SK-N-SH treated with all-trans-retinoic acid at 6 μM for 48 hours (cell line): ENCODE results near the gene SLC25A48.

ENCODE experiments used
- ATAC-seq: fragments of 200-7000 bp; cut with Tn5 transposase; 3 replicates; pipeline ENCODE4 v1.9.1; 2020; ENCODE audit warnings: mild to moderate bottlenecking, moderate library complexity
- ARNTL ChIP-seq: fragments of 450-650 bp; formaldehyde crosslinking; IDR thresholded peaks from 2 replicates; pipeline ENCODE4 v1.5.0; 2020; ENCODE audit warnings: low read depth, mild to moderate bottlenecking, moderate library complexity, borderline replicate concordance
- BACH2 ChIP-seq: fragments of 250-450 bp; sonication (Bioruptor Pico); IDR thresholded peaks from 2 replicates; pipeline ENCODE4 v1.9.0; 2021; ENCODE audit warnings: mild to moderate bottlenecking, borderline replicate concordance
- CSDC2 ChIP-seq: fragments of 250-450 bp; sonication (Bioruptor Pico); IDR thresholded peaks from 2 replicates; pipeline ENCODE4 v1.5.0; 2020; ENCODE audit warnings: mild to moderate bottlenecking, moderate library complexity
- ESRRG ChIP-seq: fragments of 250-450 bp; sonication (Bioruptor Pico); IDR thresholded peaks from 2 replicates; pipeline ENCODE4 v1.6.1; 2021; ENCODE audit warnings: mild to moderate bottlenecking
- GLIS3 ChIP-seq: fragments of 250-450 bp; sonication (Bioruptor Pico); IDR thresholded peaks from 2 replicates; pipeline ENCODE4 v1.5.0; 2020; ENCODE audit warnings: mild to moderate bottlenecking, moderate library complexity
- ISL1 ChIP-seq: fragments of 250-450 bp; sonication (Bioruptor Pico); IDR thresholded peaks from 2 replicates; pipeline ENCODE4 v2.1.2; 2022; ENCODE audit warnings: mild to moderate bottlenecking, moderate library complexity
- OSR1 ChIP-seq: fragments of 250-450 bp; sonication (Bioruptor Pico); IDR thresholded peaks from 2 replicates; pipeline ENCODE4 v1.8.0; 2022; ENCODE audit warnings: moderate library complexity, mild to moderate bottlenecking, inconsistent platforms
- PATZ1 ChIP-seq: fragments of 250-450 bp; sonication (Bioruptor Pico); IDR thresholded peaks from 2 replicates; pipeline ENCODE4 v1.8.0; 2020; ENCODE audit warnings: mild to moderate bottlenecking, moderate library complexity, borderline replicate concordance
- POU6F1 ChIP-seq: fragments of 250-450 bp; sonication (Bioruptor Pico); IDR thresholded peaks from 2 replicates; pipeline ENCODE4 v1.8.0; 2021; ENCODE audit warnings: low read depth, mild to moderate bottlenecking, moderate library complexity, borderline replicate concordance
- PPARA ChIP-seq: fragments of 250-450 bp; sonication (Bioruptor Pico); IDR thresholded peaks from 2 replicates; pipeline ENCODE4 v1.5.0; 2020; ENCODE audit warnings: mild to moderate bottlenecking, borderline replicate concordance
- RARB ChIP-seq: fragments of 250-450 bp; sonication (Bioruptor Pico); IDR thresholded peaks from 2 replicates; pipeline ENCODE4 v1.8.0; 2021; ENCODE audit warnings: mild to moderate bottlenecking, moderate library complexity
- TCF4 ChIP-seq: fragments of 250-450 bp; sonication (Bioruptor Pico); IDR thresholded peaks from 2 replicates; pipeline ENCODE4 v1.8.0; 2021; ENCODE audit warnings: mild to moderate bottlenecking, moderate library complexity, borderline replicate concordance
- TOX ChIP-seq: fragments of 250-450 bp; sonication (Bioruptor Pico); IDR thresholded peaks from 2 replicates; pipeline ENCODE4 v1.8.0; 2021; ENCODE audit warnings: mild to moderate bottlenecking, moderate library complexity, borderline replicate concordance
- TSHZ2 ChIP-seq: fragments of 250-450 bp; sonication (Bioruptor Pico); IDR thresholded peaks from 2 replicates; pipeline ENCODE4 v1.5.0; 2020; ENCODE audit warnings: mild to moderate bottlenecking, moderate library complexity
- ZC3H10 ChIP-seq: fragments of 250-450 bp; sonication (Bioruptor Pico); IDR thresholded peaks from 2 replicates; pipeline ENCODE4 v1.5.1; 2021; ENCODE audit warnings: mild to moderate bottlenecking, moderate library complexity
- ZFP3 ChIP-seq: fragments of 250-450 bp; sonication (Bioruptor Pico); IDR thresholded peaks from 2 replicates; pipeline ENCODE4 v1.5.0; 2020; ENCODE audit warnings: mild to moderate bottlenecking, moderate library complexity
- ZFP30 ChIP-seq: fragments of 450-650 bp; formaldehyde crosslinking; IDR thresholded peaks from 2 replicates; pipeline ENCODE4 v1.5.0; 2022; ENCODE audit warnings: mild to moderate bottlenecking, moderate library complexity
- ZNF70 ChIP-seq: fragments of 450-650 bp; formaldehyde crosslinking; IDR thresholded peaks from 2 replicates; pipeline ENCODE4 v1.5.0; 2020; ENCODE audit warnings: mild to moderate bottlenecking, moderate library complexity
- ZNF8 ChIP-seq: fragments of 450-650 bp; formaldehyde crosslinking; IDR thresholded peaks from 2 replicates; pipeline ENCODE4 v1.5.0; 2020; ENCODE audit warnings: mild to moderate bottlenecking, moderate library complexity
- TF ChIP-seq, protein P1 (sequence below): fragments of 250-450 bp; sonication (Bioruptor Pico); IDR thresholded peaks from 2 replicates; pipeline ENCODE4 v1.5.1; 2021; ENCODE audit warnings: mild to moderate bottlenecking, moderate library complexity
- TF ChIP-seq, protein P2 (sequence below): fragments of 250-450 bp; sonication (Bioruptor Pico); IDR thresholded peaks from 2 replicates; pipeline ENCODE4 v1.5.1; 2020; ENCODE audit warnings: low read depth, mild to moderate bottlenecking, moderate library complexity

The SLC25A48 gene

GRCh38 chr5:135886136-135886535 is 51.7 kb downstream of the SLC25A48 start:
- ATAC-seq, result no peak
- TF ChIP-seq CSDC2 (CRISPR knock-in tag), result no peak
- no peak for TF ChIP-seq ZFP3 (CRISPR knock-in tag)
- no peak for TF ChIP-seq TOX
- no peak for TF ChIP-seq ZC3H10 (CRISPR knock-in tag)
- TF ChIP-seq ISL1 (CRISPR knock-in tag), result no peak
- TF ChIP-seq RARB (CRISPR knock-in tag), result no peak
- no peak for TF ChIP-seq ZNF70
- TF ChIP-seq, protein P1, sequence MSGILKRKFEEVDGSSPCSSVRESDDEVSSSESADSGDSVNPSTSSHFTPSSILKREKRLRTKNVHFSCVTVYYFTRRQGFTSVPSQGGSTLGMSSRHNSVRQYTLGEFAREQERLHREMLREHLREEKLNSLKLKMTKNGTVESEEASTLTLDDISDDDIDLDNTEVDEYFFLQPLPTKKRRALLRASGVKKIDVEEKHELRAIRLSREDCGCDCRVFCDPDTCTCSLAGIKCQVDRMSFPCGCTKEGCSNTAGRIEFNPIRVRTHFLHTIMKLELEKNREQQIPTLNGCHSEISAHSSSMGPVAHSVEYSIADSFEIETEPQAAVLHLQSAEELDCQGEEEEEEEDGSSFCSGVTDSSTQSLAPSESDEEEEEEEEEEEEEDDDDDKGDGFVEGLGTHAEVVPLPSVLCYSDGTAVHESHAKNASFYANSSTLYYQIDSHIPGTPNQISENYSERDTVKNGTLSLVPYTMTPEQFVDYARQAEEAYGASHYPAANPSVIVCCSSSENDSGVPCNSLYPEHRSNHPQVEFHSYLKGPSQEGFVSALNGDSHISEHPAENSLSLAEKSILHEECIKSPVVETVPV, result no peak
- TF ChIP-seq TSHZ2 (CRISPR knock-in tag), result no peak
- TF ChIP-seq GLIS3 (CRISPR knock-in tag), result no peak
- no peak for TF ChIP-seq TCF4 (CRISPR knock-in tag)
- no peak for TF ChIP-seq ESRRG (CRISPR knock-in tag)
- TF ChIP-seq OSR1, result no peak
- no peak for TF ChIP-seq ZNF8 (CRISPR knock-in tag)
- TF ChIP-seq ZFP30 (CRISPR knock-in tag), result no peak
- no peak for TF ChIP-seq PPARA (CRISPR knock-in tag)
- TF ChIP-seq ARNTL (CRISPR knock-in tag), result no peak

DNA sequence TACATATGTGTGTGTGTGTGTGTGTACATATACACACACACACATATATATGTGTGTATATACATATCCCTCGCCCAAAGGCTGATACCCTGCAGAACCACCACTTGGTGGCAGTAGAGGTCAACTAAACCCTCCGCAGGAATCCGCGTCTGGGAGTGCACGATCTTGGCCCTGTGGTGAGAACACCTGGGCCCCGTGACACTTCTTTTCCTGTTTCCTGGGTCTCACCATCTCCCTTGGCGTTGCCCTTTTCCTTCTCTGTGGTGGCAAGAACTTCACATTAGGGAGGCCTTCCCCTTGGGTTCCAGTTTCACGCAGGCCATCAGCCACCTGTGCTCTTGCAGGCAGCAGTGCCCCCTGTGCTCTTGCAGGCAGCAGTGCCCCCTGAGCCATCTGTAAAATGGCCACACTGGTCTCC is 53.0 kb downstream of the SLC25A48 start:
- TF ChIP-seq ZNF70, result no peak
- TF ChIP-seq, protein P1, result no peak
- TF ChIP-seq RARB (CRISPR knock-in tag), result no peak
- peak; percentile 97 for ATAC-seq

GRCh38 chr5:135887881-135888614 is 53.6 kb downstream of the SLC25A48 start:
- peak; percentile 76 for ATAC-seq
- TF ChIP-seq, protein P2, sequence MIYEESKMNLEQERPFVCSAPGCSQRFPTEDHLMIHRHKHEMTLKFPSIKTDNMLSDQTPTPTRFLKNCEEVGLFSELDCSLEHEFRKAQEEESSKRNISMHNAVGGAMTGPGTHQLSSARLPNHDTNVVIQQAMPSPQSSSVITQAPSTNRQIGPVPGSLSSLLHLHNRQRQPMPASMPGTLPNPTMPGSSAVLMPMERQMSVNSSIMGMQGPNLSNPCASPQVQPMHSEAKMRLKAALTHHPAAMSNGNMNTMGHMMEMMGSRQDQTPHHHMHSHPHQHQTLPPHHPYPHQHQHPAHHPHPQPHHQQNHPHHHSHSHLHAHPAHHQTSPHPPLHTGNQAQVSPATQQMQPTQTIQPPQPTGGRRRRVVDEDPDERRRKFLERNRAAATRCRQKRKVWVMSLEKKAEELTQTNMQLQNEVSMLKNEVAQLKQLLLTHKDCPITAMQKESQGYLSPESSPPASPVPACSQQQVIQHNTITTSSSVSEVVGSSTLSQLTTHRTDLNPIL (CRISPR knock-in tag), result no peak
- no peak for TF ChIP-seq ARNTL (CRISPR knock-in tag)
- no peak for TF ChIP-seq TOX
- no peak for TF ChIP-seq RARB (CRISPR knock-in tag)
- TF ChIP-seq, all 23 proteins: peak for 0

- no peak for ATAC-seq
- no peak for TF ChIP-seq ZNF70
- no peak for TF ChIP-seq ZFP30 (CRISPR knock-in tag)
- no peak for TF ChIP-seq BACH2 (CRISPR knock-in tag)
- no peak for TF ChIP-seq GLIS3 (CRISPR knock-in tag)
- TF ChIP-seq ESRRG (CRISPR knock-in tag), result no peak
- no peak for TF ChIP-seq ZC3H10 (CRISPR knock-in tag)
Observed at GRCh38 chr5:135890296-135890695, 55.8 kb downstream of the SLC25A48 start.

GRCh38 chr5:135890867-135891266 is 56.4 kb downstream of the SLC25A48 start:
- ATAC-seq, result no peak
- TF ChIP-seq TCF4 (CRISPR knock-in tag) (no peak), ARNTL (CRISPR knock-in tag) (no peak), POU6F1 (CRISPR knock-in tag) (no peak), ESRRG (CRISPR knock-in tag) (no peak), GLIS3 (CRISPR knock-in tag) (no peak), PATZ1 (CRISPR knock-in tag) (no peak), ZC3H10 (CRISPR knock-in tag) (no peak), ZNF8 (CRISPR knock-in tag) (no peak)
- TF ChIP-seq, protein P1, result no peak
